ENCODE data around the gene SLF2. TPM values are rescaled to one million over a fixed set of nuclear protein-coding genes. Genes with fewer than 3 reads are reported as not detected.

The SLF2 gene
- total RNA-seq, 2 experiments from 2014 or later: 45.1 to 46.5 TPM

DNA sequence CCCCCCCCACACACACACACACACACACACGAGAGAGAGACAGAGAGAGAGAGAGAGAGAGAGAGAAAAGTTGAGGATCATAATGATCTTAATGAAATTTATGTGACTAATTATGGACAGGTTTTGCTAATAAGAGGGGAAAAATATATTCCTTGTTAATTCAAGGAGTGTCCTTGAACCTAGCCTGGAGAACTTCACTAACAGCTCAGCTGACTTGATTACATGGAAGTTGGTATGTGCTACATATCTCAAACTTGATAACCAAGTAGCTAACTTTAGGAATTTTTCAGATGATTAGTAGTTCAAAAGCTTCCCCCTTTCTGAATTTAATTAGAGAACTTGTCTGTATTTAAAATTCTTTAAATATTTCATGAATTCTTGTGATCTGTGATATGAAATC is 15.3 kb downstream of the SLF2 start:
- Mint-ChIP-seq H3K27ac (no peak overlapping the region), H3K27me3 (no peaks in the 10 kb centered on the region), H3K36me3 (peaks cover 29% of the 10 kb centered on the region), H3K9me3 (no peaks in the 10 kb centered on the region), H3K4me1 (peaks cover 11% of the 10 kb centered on the region), H3K4me3 (no peak overlapping the region)
- ATAC-seq (ENCODE audit: low read depth) (no peak), DNase-seq (no peak)
- POLR2A ChIA-PET: interaction anchor here (0.6 kb wide), 1 partner anchor 9 kb away, joined by 3 read pairs; no protein-coding TSS in a partner anchor

DNA sequence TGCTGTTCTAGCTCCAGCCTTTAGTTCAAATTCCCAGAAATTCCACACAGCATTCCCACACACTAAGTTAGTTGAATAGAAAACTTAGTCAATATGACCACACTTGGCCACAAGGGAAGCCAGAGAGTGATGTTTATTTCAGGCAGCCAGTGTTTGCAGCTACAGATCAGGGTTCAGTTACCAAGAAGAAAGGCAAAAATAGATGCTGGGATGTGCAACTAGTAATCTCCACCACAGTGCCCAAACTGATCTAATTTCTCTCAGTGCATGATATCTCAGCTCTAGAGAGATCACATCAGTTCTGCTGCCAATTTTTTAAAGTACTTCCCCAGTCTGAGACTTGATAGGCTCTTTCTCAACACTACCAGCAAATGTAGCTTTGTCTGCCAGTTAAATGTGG is 17.6 kb downstream of the SLF2 start:
- no peak for ATAC-seq (ENCODE audit: low read depth)
- DNase-seq: no peak
- Mint-ChIP-seq H3K27ac (no peak overlapping the region), H3K4me1 (peaks cover 6% of the 10 kb centered on the region), H3K4me3 (no peak overlapping the region), H3K36me3 (peaks cover 26% of the 10 kb centered on the region), H3K9me3 (no peaks in the 10 kb centered on the region), H3K27me3 (no peaks in the 10 kb centered on the region)
- POLR2A ChIA-PET: no interaction called here

DNA sequence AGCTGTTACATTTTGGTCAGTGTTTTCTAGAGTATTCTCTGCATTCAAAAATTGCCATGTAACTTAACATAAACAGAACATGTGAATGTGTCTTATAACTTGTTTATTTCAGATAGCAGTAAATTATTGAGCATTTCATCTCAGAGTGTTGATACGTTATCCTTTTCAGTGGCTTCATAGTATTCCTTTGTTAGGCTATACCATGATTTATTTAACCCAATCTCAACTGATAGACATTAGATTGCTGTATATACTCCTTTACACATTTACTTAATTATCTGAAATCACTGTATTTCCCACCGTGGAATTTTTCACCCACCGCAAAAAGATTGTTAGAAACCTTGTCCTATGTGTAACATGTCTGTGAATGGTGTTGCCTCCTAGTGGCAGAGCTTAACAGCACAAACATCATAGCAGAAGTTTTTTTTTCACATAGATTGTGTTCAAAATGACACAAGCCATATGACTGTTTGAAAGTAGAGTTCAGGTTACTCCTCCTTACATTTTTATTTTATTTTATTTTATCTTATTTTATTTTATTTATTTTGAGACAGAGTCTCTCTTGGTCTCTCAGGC is 21.4 kb downstream of the SLF2 start:
- Mint-ChIP-seq H3K9me3 (no peaks in the 10 kb centered on the region), H3K36me3 (peaks cover 25% of the 10 kb centered on the region), H3K4me1 (peaks cover 5% of the 10 kb centered on the region), H3K27ac (no peak overlapping the region), H3K27me3 (no peaks in the 10 kb centered on the region), H3K4me3 (no peak overlapping the region)
- DNase-seq: no peak
- POLR2A ChIA-PET: interaction anchor here (0.7 kb wide), 1 partner anchor 75 kb away, joined by 4 read pairs; no protein-coding TSS in a partner anchor
- ATAC-seq (ENCODE audit: low read depth): no peak

DNA sequence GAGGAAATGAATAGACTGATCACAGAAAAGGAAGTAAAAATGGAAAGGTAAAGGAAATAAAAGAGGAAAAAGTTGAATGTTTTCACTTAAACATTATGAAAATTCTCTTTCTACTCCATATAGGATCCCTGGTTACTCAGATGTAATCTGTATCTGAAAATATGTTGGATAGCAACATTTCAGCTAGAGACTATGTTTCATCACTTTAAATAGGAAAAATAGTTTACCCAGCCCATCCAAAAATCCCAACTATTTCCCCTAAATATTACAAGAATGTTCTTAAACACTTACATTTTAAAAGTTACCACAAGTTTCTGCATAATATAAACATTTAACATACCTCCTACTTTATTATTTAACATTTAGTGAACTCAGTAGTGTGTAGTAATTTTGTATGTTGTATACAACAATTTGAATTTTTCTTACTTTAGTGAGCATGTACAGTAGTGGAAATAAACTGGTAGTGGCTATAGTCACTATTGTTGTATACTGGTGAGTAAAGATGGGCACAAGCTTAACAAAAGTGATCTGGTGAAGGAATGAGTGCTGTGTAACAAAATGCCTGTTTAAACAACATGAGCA is 27.1 kb downstream of the SLF2 start:
- ATAC-seq (ENCODE audit: low read depth) (no peak), DNase-seq (no peak)
- H3K27me3 Mint-ChIP-seq: no peaks in the 10 kb centered on the region
- no peaks in the 10 kb centered on the region for H3K9me3 Mint-ChIP-seq
- H3K4me1 Mint-ChIP-seq: peaks cover 10% of the 10 kb centered on the region
- H3K4me3 Mint-ChIP-seq: no peak overlapping the region
- H3K36me3 Mint-ChIP-seq: peaks cover 30% of the 10 kb centered on the region
- POLR2A ChIA-PET: no interaction called here
- no peak overlapping the region for H3K27ac Mint-ChIP-seq

DNA sequence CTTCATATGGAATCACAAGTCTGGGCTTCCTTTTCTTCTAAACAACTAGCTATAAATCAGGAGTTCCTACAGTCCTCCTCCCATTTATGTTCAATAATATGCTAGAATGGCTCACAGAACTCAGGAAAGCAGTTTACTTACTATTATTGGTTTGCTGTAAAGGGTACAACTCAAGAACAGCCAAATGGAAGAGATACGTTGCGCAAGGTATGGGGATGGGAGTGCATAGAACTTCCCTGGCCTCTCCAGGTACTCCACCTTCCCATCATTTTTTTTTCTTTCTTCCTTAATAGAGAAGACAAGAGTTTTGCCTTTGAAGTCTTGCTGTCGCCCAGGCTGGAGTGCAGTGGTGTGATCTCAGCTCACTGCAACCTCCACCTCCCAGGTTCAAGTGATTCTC is 29.5 kb downstream of the SLF2 start:
- Mint-ChIP-seq H3K4me3 (no peak overlapping the region), H3K27ac (no peak overlapping the region), H3K4me1 (peaks cover 10% of the 10 kb centered on the region), H3K36me3 (peaks cover 38% of the 10 kb centered on the region), H3K9me3 (no peaks in the 10 kb centered on the region), H3K27me3 (no peaks in the 10 kb centered on the region)
- ATAC-seq (ENCODE audit: low read depth) (no peak), DNase-seq (no peak)
- POLR2A ChIA-PET: interaction anchor here (0.6 to 2.3 kb wide), 2 partner anchors 29 to 1381 kb away, joined by 7 to 10 read pairs; partner anchors contain the start of gene SLF2

DNA sequence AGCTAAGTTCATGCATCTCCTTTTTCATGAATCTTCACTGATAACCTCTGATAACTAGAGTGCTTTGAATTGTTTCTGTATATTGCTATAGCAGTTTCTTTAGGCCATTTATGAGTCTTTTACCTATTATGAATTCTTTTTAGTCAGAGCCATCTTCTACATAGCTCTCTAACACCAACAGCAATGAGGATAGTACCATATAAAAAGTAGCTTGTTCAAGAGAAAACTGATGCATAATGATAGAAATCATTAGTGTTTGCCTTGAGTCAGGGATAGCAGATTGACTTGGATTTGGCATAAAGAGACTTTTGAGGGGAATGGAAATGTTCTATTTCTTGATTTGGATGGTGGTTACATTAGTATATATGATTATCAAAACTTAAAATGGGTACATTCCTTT is 30.7 kb downstream of the SLF2 start:
- no peaks in the 10 kb centered on the region for H3K27me3 Mint-ChIP-seq

DNA sequence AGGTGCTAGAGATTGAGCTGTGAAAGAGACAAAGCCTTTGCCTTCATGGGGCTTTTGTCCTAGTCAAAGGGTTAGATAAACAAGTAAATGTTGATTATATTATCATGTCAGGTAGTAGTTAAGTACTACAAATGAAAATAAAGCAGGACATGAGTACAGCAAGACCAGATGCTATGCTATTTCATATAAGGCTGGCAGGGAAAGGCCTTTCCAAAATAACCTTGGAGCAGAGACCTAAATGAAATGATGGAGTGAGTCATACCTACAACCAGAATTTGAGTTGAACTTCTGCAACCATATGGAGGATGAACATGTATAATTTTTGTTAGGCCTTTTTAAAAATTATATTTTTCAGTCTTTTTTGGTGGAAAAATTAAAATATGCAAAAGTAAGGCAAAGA is 33.0 kb downstream of the SLF2 start:
- no peaks in the 10 kb centered on the region for H3K27me3 Mint-ChIP-seq
- no peaks in the 10 kb centered on the region for H3K9me3 Mint-ChIP-seq
- POLR2A ChIA-PET: no interaction called here
- peaks cover 30% of the 10 kb centered on the region for H3K36me3 Mint-ChIP-seq
- no peak overlapping the region for H3K27ac Mint-ChIP-seq
- no peak for ATAC-seq (ENCODE audit: low read depth)
- no peak overlapping the region for H3K4me3 Mint-ChIP-seq
- no peak for DNase-seq
- peaks cover 15% of the 10 kb centered on the region for H3K4me1 Mint-ChIP-seq

More for the DNA sequence above, 30.7 kb downstream of the SLF2 start:
- Mint-ChIP-seq H3K27ac (peak overlapping the region; percentile 63), H3K36me3 (peaks cover 36% of the 10 kb centered on the region), H3K4me3 (peak overlapping the region; percentile 59), H3K4me1 (peaks cover 10% of the 10 kb centered on the region), H3K9me3 (no peaks in the 10 kb centered on the region)
- peak; percentile 14 for ATAC-seq (ENCODE audit: low read depth)
- DNase-seq: no peak
- POLR2A ChIA-PET: interaction anchor here (0.7 to 2.3 kb wide), 3 partner anchors 11 to 31 kb away, joined by 3 to 10 read pairs (median 5); partner anchors contain the start of gene SLF2

DNA sequence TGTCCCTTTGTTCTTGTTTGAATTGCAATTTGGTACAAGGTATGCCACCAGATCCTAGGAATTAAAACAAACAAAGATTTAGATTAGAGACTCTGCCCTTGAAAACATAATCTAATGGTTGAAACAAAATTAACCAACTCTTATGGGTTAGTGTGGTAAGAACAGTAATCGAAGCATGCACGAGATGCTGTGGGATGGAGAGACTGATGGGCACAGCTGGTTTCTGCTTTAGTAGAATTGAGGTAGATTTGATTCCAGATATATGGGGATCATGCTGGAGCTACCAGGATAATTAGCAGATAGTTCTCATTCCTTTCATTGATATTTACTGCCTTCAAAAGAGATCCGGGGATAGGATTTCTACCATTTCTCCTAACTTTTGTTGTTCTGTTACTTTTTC is 36.2 kb downstream of the SLF2 start:
- Mint-ChIP-seq H3K36me3 (peaks cover 23% of the 10 kb centered on the region), H3K27me3 (no peaks in the 10 kb centered on the region), H3K4me3 (no peak overlapping the region), H3K4me1 (peaks cover 8% of the 10 kb centered on the region), H3K9me3 (no peaks in the 10 kb centered on the region), H3K27ac (no peak overlapping the region)
- DNase-seq: no peak
- ATAC-seq (ENCODE audit: low read depth): no peak
- POLR2A ChIA-PET: no interaction called here

DNA sequence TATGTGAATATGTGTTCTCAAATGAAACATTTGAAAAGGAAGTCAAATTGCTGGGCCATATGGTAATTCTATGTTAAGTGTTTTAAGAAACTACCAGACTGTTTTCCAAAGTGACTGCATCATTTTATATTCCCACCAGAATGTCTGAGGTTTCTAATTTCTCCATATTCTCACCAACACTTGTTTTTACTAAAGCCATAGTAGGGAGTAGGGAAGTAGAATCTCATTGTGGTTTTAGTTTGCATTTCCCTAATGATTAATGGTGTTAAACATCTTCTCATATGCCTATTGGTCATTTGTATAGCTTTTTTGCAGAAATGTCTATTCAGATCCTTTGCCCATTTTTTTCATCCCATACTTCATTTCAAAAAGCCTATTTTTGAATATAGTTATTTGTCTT is 47.5 kb downstream of the SLF2 start:
- Mint-ChIP-seq H3K36me3 (peaks cover 14% of the 10 kb centered on the region), H3K4me3 (no peak overlapping the region), H3K27ac (no peak overlapping the region), H3K9me3 (no peaks in the 10 kb centered on the region), H3K27me3 (no peaks in the 10 kb centered on the region), H3K4me1 (peaks cover 5% of the 10 kb centered on the region)
- no peak for ATAC-seq (ENCODE audit: low read depth)
- DNase-seq: no peak
- POLR2A ChIA-PET: no interaction called here

DNA sequence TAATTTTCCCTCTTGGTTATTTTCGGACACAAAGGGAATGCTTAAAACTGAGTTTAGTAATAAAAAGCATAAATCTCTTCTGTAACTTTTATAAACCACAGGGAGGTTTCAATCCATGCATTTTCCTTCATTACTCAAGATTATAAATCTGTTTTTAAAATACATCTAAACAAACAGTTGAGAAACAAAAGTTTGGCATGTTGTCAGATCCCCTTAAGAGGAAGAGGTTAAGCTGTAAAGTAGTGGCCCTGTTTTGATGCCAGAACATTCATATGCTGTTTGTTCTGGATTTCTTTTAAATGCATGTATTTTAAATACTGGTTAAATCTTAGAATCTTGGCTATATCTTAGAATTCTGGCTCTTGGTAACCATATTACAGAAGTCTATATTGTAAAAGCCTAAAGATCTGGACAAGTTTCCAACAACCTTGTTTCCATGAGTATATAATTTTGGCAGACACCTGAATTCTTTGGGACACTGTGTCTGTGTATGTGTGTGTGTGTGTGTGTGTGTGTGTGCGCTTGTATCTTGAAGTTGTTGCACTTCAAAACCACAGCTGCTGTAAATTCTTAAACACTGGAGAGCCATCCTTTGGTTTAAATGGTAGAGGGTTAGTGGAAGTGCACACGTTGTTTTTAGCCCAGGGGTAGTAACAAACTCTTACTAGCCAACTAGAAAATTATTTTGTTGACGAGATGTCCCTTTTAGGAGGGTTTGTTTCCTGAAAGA is 49.8 kb downstream of the SLF2 start:
- no peaks in the 10 kb centered on the region for H3K27me3 Mint-ChIP-seq
- POLR2A ChIA-PET: no interaction called here
- DNase-seq (no peak), ATAC-seq (ENCODE audit: low read depth) (no peak)
- no peaks in the 10 kb centered on the region for H3K9me3 Mint-ChIP-seq
- no peak overlapping the region for H3K4me3 Mint-ChIP-seq
- peaks cover 13% of the 10 kb centered on the region for H3K36me3 Mint-ChIP-seq
- no peaks in the 10 kb centered on the region for H3K4me1 Mint-ChIP-seq
- H3K27ac Mint-ChIP-seq: no peak overlapping the region

DNA sequence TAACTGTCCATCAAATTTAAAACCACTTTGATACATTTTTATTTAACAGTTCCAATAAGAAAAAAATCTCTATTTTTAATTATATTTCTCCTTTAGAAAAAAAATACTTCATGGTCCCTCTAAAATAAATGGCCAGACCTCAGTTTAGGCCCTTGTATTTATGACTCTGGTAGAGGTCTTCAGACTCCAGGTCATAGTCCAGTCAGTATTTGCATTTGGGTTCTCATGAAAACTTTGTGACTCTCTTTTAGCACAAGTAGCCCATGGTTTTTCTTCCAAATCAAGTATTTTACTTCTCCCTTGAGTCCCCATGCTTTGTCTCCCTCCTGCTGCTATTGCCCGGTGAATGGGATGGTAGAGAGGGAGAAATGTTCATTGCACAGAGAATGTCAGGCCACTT is 51.1 kb downstream of the SLF2 start:
- POLR2A ChIA-PET: interaction anchor here (0.5 kb wide), 1 partner anchor 28 kb away, joined by 3 read pairs; no protein-coding TSS in a partner anchor
- no peak for DNase-seq
- Mint-ChIP-seq H3K27me3 (no peaks in the 10 kb centered on the region), H3K27ac (no peak overlapping the region), H3K4me1 (peaks cover 2% of the 10 kb centered on the region), H3K36me3 (peaks cover 13% of the 10 kb centered on the region), H3K4me3 (no peak overlapping the region), H3K9me3 (no peaks in the 10 kb centered on the region)
- ATAC-seq (ENCODE audit: low read depth): no peak

DNA sequence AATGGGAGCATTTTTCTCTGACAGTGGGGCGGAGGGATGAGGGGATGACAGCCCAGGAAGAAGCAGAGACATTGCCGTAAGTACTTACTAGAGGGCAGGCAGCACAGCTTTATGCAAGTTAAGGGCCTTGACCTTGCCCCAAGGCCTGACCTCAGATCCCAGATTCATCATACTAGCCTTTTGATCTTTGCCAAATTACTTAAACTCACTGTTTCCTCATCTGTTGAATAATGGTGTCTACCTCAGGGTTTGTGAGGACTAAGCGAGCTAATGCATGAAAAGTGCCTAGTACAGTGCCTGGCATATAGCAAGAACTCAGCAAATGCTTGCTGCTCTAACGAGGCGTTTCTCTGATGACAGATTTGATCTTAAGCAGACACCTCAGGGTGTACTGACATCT is 53.1 kb downstream of the SLF2 start:
- H3K9me3 Mint-ChIP-seq: no peaks in the 10 kb centered on the region
- no peak overlapping the region for H3K27ac Mint-ChIP-seq
- POLR2A ChIA-PET: interaction anchor here (1.2 kb wide), 1 partner anchor 21 kb away, joined by 4 read pairs; the partner anchor contains the start of genes MRPL43 and TWNK
- ATAC-seq (ENCODE audit: low read depth) (no peak), DNase-seq (no peak)
- H3K36me3 Mint-ChIP-seq: peaks cover 6% of the 10 kb centered on the region
- H3K27me3 Mint-ChIP-seq: peaks cover 5% of the 10 kb centered on the region
- H3K4me3 Mint-ChIP-seq: no peak overlapping the region
- peaks cover 4% of the 10 kb centered on the region for H3K4me1 Mint-ChIP-seq

DNA sequence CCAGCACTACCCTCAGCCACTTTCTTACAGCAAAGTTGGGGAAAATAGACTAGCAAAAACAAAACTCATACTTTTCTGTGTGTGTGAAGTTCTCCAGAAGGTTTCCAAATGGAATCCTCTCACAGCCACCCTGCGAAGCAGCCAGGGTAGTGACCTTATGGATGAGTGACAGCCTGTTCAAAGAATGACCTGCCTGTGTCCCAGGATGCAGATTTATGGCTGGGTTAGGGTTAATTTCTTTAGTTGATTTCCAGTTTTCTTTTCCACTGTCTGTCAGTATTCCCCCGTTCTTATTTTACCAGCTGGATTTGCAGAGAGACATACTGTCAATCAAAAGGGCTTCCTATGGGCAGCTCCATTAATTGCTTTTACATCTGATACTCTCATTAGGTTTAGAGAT is 54.1 kb downstream of the SLF2 start:
- H3K9me3 Mint-ChIP-seq: no peaks in the 10 kb centered on the region
- H3K27me3 Mint-ChIP-seq: peaks cover 5% of the 10 kb centered on the region
- no peak overlapping the region for H3K27ac Mint-ChIP-seq
- no peak overlapping the region for H3K4me3 Mint-ChIP-seq
- H3K4me1 Mint-ChIP-seq: peaks cover 4% of the 10 kb centered on the region
- ATAC-seq (ENCODE audit: low read depth) (no peak), DNase-seq (no peak)
- H3K36me3 Mint-ChIP-seq: peaks cover 6% of the 10 kb centered on the region
- POLR2A ChIA-PET: no interaction called here

DNA sequence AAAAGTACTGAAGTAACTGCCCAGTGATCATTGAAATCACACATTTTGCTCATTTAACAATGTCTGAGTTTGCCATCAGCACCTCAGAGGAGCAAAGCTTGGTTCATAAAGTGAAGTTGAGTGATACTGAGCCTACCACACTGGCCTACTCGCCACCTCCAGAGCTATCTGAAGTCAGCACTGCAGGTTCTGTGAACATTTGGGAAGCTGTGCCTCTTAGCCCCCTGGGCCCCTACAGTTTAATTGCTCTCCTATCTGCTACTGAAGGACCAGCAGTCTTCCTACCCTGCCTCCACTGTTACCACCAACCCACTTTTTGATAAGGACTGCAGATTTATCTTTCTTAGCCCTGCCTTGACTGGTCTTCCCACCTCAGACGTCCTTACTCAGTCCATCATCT is 54.6 kb downstream of the SLF2 start:
- no peaks in the 10 kb centered on the region for H3K9me3 Mint-ChIP-seq
- H3K27me3 Mint-ChIP-seq: peaks cover 5% of the 10 kb centered on the region
- H3K27ac Mint-ChIP-seq: no peak overlapping the region
- peaks cover 6% of the 10 kb centered on the region for H3K36me3 Mint-ChIP-seq
- DNase-seq (no peak), ATAC-seq (ENCODE audit: low read depth) (no peak)
- no peak overlapping the region for H3K4me3 Mint-ChIP-seq
- peaks cover 4% of the 10 kb centered on the region for H3K4me1 Mint-ChIP-seq
- POLR2A ChIA-PET: no interaction called here
